Esophagus squamous epithelium (tissue), 5 donors: ENCODE measurements around the gene EIF3K. TPM values are rescaled to one million over a fixed set of nuclear protein-coding genes. Genes with fewer than 3 reads are reported as not detected.
A peak's percentile ranks its signal among the peaks of the same experiment; 100 is the strongest.

Source experiments
- DNase-seq: peaks from one replicate; lab custom pipeline; 2025; lab: John Stamatoyannopoulos, UW
- H3K27ac ChIP-seq, 4 donors: fragments of 200-600 bp; sonication (generic); one replicate each; pipeline ENCODE4 v1.5.1; 2016 to 2019; ENCODE audit warnings: mild to moderate bottlenecking in 1 of 4
- H3K27me3 ChIP-seq, 4 donors: fragments of 200-600 bp; sonication (generic); 1 replicate in 3 of 4; 2 replicates in 1 of 4; pipeline versions ENCODE4 v1.5.1 to v1.6.0; 2017 to 2021; ENCODE audit warnings: antibody characterized with exemption in 1 of 4
- H3K36me3 ChIP-seq, 3 donors: fragments of 200-600 bp; sonication (generic); one replicate each; pipeline ENCODE4 v1.5.1; 2016 to 2019
- H3K4me1 ChIP-seq, 3 donors: fragments of 200-600 bp; sonication (generic); one replicate each; pipeline ENCODE4 v1.5.1; 2017 to 2019
- H3K4me3 ChIP-seq, 4 donors: fragments of 200-600 bp; sonication (generic); 1 replicate in 3 of 4; 2 replicates in 1 of 4; pipeline ENCODE4 v1.5.1; 2016 to 2019; ENCODE audit warnings: mild to moderate bottlenecking in 2 of 4, moderate library complexity in 1 of 4
- H3K9me3 ChIP-seq, 3 donors: fragments of 200-600 bp; sonication (generic); one replicate each; pipeline ENCODE4 v1.5.1; 2016 to 2019
- POLR2A ChIP-seq, 4 donors: fragments of 450-650 bp; IDR thresholded peaks; one replicate each; pipeline ENCODE4 v1.6.1; 2017; ENCODE audit warnings: antibody characterized with exemption in 4 of 4, mild to moderate bottlenecking in 4 of 4, moderate library complexity in 3 of 4
- WGBS, 2 donors: methylation state at CpG; one replicate each; pipeline ENCODE4 v1.1.5; 2018; 5-methylcytosine and 5-hydroxymethylcytosine counted together
- intact Hi-C: fragments of 100-400 bp; cut with DNase I; formaldehyde crosslinking; loops from one replicate; pipeline ENCODE4 v1.15.0; 2022
- total RNA-seq, 4 donors: library from RNA; depleted of rRNA; stranded (reverse); fragments of >200 nt; gene quantifications; one replicate each; pipeline ENCODE4 v1.1.0, GENCODE V29; 2016
- TF ChIP-seq, protein P1 (sequence below), 6 experiments: fragments of 450-650 bp in 4 of 6; fragments of 200-600 bp in 2 of 6; sonication (generic) in 2 of 6; IDR thresholded peaks; one replicate each; pipeline ENCODE4 v1.5.1; 2016 to 2019; ENCODE audit warnings: antibody characterized with exemption in 6 of 6, mild to moderate bottlenecking in 4 of 6, moderate library complexity in 4 of 6
- donor health status: DM: yes; HTN: yes; CAD: no.

EIF3K gene
- total RNA-seq, 4 donors from 2014 or later: 437 to 578 (median 516) TPM

DNA sequence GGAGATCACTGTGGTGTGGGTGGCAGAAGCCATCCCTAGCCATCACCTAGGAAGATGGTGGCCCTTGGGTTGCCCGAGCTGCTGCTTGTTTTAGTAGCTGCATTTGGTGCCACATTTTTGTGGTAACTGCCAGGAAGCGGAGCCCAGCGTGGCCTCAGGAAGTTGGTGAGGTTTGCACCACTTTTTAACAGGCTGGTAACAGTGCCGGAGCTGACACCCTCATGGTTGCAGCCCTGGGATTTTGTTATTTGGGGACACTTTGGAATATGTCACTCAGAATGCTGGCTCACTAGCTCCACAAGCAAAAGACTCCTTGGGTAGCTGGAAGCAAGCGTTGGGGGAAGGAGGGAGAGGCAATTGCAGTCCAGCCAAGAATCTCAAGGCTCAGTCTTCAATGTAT, 50.6 kb downstream of the EIF3K start:
- no peaks in the 10 kb centered on the region for H3K27me3 ChIP-seq
- no peaks in the 10 kb centered on the region for H3K9me3 ChIP-seq
- H3K4me3 ChIP-seq: no peak overlapping the region
- H3K36me3 ChIP-seq: peaks cover 0 to 28% (median 0%) of the 10 kb centered on the region in 3 donors
- peaks cover 56 to 96% (median 76%) of the 10 kb centered on the region in 3 donors for H3K4me1 ChIP-seq
- DNase-seq: no peak
- WGBS, 2 donors: 52 to 80% methylated on average over 5 of the region's 5 CpGs
- intact Hi-C loops: no loop called here
- no peak for TF ChIP-seq POLR2A (IDR thresholded peaks at IDR 0.05)
- TF ChIP-seq, protein P1, sequence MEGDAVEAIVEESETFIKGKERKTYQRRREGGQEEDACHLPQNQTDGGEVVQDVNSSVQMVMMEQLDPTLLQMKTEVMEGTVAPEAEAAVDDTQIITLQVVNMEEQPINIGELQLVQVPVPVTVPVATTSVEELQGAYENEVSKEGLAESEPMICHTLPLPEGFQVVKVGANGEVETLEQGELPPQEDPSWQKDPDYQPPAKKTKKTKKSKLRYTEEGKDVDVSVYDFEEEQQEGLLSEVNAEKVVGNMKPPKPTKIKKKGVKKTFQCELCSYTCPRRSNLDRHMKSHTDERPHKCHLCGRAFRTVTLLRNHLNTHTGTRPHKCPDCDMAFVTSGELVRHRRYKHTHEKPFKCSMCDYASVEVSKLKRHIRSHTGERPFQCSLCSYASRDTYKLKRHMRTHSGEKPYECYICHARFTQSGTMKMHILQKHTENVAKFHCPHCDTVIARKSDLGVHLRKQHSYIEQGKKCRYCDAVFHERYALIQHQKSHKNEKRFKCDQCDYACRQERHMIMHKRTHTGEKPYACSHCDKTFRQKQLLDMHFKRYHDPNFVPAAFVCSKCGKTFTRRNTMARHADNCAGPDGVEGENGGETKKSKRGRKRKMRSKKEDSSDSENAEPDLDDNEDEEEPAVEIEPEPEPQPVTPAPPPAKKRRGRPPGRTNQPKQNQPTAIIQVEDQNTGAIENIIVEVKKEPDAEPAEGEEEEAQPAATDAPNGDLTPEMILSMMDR (IDR thresholded peaks at IDR 0.05): no peak
- H3K27ac ChIP-seq: peak overlapping the region; percentile 60 to 100 (median 98)

DNA sequence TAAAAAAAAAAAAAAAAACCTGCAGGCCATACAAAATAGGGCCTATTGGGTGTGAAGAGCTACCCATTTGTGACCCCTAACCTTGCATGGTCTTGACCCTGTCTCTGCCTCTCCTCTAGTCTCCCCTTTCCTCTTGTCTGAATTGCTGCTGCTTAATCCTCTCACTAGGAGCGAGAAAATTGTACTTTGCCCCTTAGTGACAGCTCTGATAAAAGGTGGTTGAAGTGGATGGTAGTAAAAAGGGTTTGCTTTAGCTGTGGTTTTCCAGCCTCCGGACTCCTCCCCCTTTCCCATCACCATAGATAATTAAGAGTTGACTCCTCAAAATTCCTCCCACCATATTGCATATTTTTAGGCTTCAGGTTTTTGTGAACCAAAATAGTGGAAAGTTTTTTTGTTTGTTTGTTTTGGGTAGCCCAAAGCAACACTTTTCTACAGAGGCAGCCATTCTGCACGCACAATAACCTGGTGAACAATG, 52.0 kb downstream of the EIF3K start:
- H3K4me1 ChIP-seq: peaks cover 56 to 96% (median 76%) of the 10 kb centered on the region in 3 donors
- 57 to 59% methylated on average over 3 of the region's 3 CpGs for WGBS, 2 donors
- DNase-seq: no peak
- H3K36me3 ChIP-seq: peaks cover 0 to 28% (median 0%) of the 10 kb centered on the region in 3 donors
- TF ChIP-seq POLR2A (IDR thresholded peaks at IDR 0.05): no peak
- TF ChIP-seq, protein P1 (IDR thresholded peaks at IDR 0.05): no peak
- intact Hi-C loops: no loop called here
- H3K27ac ChIP-seq: peak overlapping the region; percentile 60 to 100 (median 88)
- no peak overlapping the region for H3K4me3 ChIP-seq
- no peaks in the 10 kb centered on the region for H3K9me3 ChIP-seq
- no peaks in the 10 kb centered on the region for H3K27me3 ChIP-seq

DNA sequence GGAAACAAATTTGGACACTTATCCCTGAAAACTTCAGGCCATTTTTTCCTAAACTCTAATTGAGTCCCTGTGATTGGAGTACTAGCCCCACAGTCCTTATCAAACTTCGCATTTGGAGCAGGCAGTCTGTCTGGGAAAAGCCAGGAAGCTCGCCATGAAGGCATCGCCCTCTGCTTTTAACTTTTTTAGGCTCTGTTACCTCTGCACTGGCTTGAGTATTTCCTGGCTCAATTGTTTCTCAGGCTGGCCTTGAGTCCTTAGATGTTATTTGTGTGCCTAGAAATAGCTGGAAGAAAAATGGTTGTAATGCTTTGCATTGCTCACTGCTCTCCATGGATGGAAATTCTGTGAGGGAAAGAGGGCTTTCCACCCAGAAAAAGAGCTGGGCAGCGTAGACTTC, 52.7 kb downstream of the EIF3K start:
- Histone ChIP-seq H3K9me3 (no peaks in the 10 kb centered on the region), H3K27me3 (no peaks in the 10 kb centered on the region), H3K27ac (peak overlapping the region; percentile 60 to 100 (median 88)), H3K4me3 (no peak overlapping the region), H3K4me1 (peaks cover 54 to 96% (median 76%) of the 10 kb centered on the region in 3 donors), H3K36me3 (peaks cover 0 to 28% (median 0%) of the 10 kb centered on the region in 3 donors)
- 55 to 71% methylated on average over 4 of the region's 4 CpGs for WGBS, 2 donors
- intact Hi-C loops: no loop called here
- TF ChIP-seq, protein P1 (IDR thresholded peaks at IDR 0.05): no peak
- TF ChIP-seq POLR2A (IDR thresholded peaks at IDR 0.05): no peak
- no peak for DNase-seq

DNA sequence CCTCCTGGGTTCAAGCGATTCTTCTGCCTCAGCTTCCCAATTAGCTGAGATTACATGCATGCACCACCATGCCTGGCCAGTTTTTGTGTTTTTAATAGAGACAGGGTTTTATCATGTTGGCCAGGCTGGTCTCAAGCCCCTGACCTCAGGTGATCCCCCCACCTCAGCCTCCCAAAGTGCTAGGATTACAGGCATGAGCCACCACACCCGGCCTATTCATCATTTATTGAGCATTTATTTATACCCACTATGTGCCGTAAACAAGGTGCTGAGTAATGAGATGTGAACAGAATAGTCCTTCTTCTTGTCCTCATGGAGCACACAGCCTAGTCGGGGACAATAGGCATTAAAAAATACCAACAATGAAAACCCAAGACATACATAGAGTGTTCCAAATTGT, 54.0 kb downstream of the EIF3K start:
- H3K4me1 ChIP-seq: peaks cover 52 to 96% (median 70%) of the 10 kb centered on the region in 3 donors
- H3K27me3 ChIP-seq: no peaks in the 10 kb centered on the region
- intact Hi-C loops: no loop called here
- 80 to 86% methylated on average over 4 of the region's 4 CpGs for WGBS, 2 donors
- peak overlapping the region; percentile 47 to 100 (median 84) for H3K27ac ChIP-seq
- H3K9me3 ChIP-seq: no peaks in the 10 kb centered on the region
- no peak overlapping the region for H3K4me3 ChIP-seq
- H3K36me3 ChIP-seq: peaks cover 0 to 38% (median 0%) of the 10 kb centered on the region in 3 donors
- DNase-seq: no peak
- TF ChIP-seq POLR2A (IDR thresholded peaks at IDR 0.05): no peak

DNA sequence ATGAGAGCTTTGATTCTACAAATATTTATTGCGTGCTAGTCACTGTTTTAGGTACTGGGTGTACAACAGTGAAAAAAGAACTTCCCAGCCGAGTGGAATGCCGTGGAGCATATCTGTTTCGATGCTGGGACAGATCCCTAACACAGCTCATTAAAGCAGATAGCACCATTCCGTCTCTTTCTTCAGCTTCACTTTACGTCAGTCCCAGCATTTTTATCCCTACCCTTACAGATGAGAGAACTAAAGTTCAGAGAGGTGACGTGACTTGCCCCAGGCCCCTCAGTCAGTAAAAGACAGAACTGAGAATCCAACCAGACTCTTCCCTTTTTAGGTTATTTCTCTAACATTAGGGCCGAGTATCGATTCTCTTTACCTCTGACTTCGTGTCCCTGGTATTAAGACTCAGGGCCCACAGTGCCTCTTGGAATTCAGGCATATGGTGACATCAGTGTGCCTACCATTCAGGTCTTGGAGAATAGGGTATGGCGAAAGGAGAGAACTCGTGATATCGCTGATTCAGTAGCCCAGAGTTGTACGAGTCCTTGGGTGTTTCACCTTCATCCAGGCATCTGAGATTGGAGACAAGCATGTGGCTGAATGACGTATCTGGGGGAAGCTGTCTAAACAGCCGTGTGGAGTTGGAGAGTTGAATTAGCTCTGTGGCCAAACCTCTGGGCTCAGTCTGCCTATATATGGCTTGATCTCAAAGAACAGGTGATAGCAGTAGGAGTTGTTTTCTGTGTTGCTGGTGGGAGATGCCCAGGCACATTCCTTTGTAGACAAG, 55.6 kb downstream of the EIF3K start:
- Histone ChIP-seq H3K27ac (peak overlapping the region; percentile 77 to 99 (median 94)), H3K4me3 (no peak overlapping the region), H3K27me3 (no peaks in the 10 kb centered on the region), H3K4me1 (peaks cover 44 to 96% (median 68%) of the 10 kb centered on the region in 3 donors), H3K36me3 (peaks cover 0 to 36% (median 0%) of the 10 kb centered on the region in 3 donors), H3K9me3 (no peaks in the 10 kb centered on the region)
- intact Hi-C loops: no loop called here
- TF ChIP-seq, protein P1 (IDR thresholded peaks at IDR 0.05): no peak
- TF ChIP-seq POLR2A (IDR thresholded peaks at IDR 0.05): no peak
- DNase-seq: no peak
- WGBS, 2 donors: 47 to 55% methylated on average over 15 to 16 of the region's 16 CpGs
